Type B pancreatic cell (in vitro differentiated cells): ENCODE data around the gene C1orf35. TPM values are rescaled to one million over a fixed set of nuclear protein-coding genes. Genes with fewer than 3 reads are reported as not detected.
A peak's percentile ranks its signal among the peaks of the same experiment; 100 is the strongest.

Source experiments
- DNase-seq: peaks from one replicate; pipeline ENCODE4 v3.0.0; 2021; ENCODE audit warnings: mixed read lengths; ENCODE audit not compliant: unreplicated experiment; ENCODE audit errors: extremely low spot score
- H3K27ac Mint-ChIP-seq: 2 replicates; pipeline ENCODE4 v1.8.0; 2021; ENCODE audit warnings: mild to moderate bottlenecking, mixed read lengths
- H3K27me3 Mint-ChIP-seq: 2 replicates; pipeline ENCODE4 v1.8.0; 2021; ENCODE audit warnings: mixed read lengths
- H3K36me3 Mint-ChIP-seq: 2 replicates; pipeline ENCODE4 v1.8.0; 2021; ENCODE audit warnings: mixed read lengths
- H3K4me1 Mint-ChIP-seq: one replicate; pipeline ENCODE4 v1.8.0; 2021; ENCODE audit warnings: mixed read lengths; ENCODE audit not compliant: unreplicated experiment
- H3K4me3 Mint-ChIP-seq: 2 replicates; pipeline ENCODE4 v1.8.0; 2021; ENCODE audit warnings: mild to moderate bottlenecking, mixed read lengths
- H3K9me3 Mint-ChIP-seq: 2 replicates; pipeline ENCODE4 v1.8.0; 2021; ENCODE audit warnings: mixed read lengths
- total RNA-seq: library from RNA; stranded (reverse); gene quantifications from 2 replicates; pipeline ENCODE4 v1.2.1, GENCODE V29; 2021; ENCODE audit warnings: low replicate concordance
- TF ChIP-seq, protein P1 (sequence below): fragments of 200-600 bp; sonication (generic); conservative IDR thresholded peaks from 2 replicates; pipeline ENCODE4 v1.5.0; 2021; ENCODE audit warnings: antibody characterized with exemption, mild to moderate bottlenecking

C1orf35 gene
- total RNA-seq, 1 donor from 2014 or later = 23.3 TPM

- H3K4me3 Mint-ChIP-seq = no peak overlapping the region
- no peak for DNase-seq
- TF ChIP-seq, protein P1, sequence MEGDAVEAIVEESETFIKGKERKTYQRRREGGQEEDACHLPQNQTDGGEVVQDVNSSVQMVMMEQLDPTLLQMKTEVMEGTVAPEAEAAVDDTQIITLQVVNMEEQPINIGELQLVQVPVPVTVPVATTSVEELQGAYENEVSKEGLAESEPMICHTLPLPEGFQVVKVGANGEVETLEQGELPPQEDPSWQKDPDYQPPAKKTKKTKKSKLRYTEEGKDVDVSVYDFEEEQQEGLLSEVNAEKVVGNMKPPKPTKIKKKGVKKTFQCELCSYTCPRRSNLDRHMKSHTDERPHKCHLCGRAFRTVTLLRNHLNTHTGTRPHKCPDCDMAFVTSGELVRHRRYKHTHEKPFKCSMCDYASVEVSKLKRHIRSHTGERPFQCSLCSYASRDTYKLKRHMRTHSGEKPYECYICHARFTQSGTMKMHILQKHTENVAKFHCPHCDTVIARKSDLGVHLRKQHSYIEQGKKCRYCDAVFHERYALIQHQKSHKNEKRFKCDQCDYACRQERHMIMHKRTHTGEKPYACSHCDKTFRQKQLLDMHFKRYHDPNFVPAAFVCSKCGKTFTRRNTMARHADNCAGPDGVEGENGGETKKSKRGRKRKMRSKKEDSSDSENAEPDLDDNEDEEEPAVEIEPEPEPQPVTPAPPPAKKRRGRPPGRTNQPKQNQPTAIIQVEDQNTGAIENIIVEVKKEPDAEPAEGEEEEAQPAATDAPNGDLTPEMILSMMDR = no peak
- H3K27me3 Mint-ChIP-seq = peaks cover 51% of the 10 kb centered on the region
- no peaks in the 10 kb centered on the region for H3K4me1 Mint-ChIP-seq
- H3K9me3 Mint-ChIP-seq = peaks cover 5% of the 10 kb centered on the region
- no peak overlapping the region for H3K27ac Mint-ChIP-seq
- no peaks in the 10 kb centered on the region for H3K36me3 Mint-ChIP-seq
Measured at GRCh38 chr1:228062085-228062791, 40.9 kb downstream of the C1orf35 start.

DNA sequence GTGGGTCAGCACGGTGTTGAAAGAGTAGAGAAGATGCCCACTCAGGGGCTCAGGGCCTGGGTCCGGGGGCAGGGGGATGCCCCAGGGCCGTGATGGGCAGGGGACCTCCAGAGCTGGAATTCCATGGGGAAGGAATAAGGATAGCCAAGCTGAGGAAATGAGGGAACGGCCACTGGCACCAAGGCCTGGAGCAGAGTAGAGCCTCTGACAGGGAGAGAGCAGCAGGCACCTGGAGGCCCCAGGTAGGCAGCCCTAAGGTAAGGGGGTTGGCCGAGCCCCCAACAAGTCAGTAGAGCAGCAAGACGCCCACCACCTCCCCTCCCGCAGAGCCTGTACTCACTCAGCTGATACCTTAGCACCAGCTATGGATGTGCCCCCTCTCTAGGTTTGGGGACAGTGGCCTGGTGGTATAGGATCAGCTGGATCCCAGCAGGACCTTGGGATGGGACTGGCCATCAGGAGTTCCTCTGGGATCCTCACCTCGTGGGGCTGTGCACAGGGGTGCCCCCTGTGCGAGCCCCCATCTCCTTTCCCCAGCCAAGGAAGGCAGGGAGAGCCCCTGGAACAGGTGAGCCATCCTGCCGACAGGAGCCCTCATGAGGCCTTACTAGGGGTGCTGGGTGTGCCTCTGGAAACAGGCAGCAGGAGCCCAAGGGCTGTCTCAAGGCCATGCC lies 41.6 kb downstream of the C1orf35 start:
- peaks cover 5% of the 10 kb centered on the region for H3K9me3 Mint-ChIP-seq
- peak overlapping the region; percentile 27 for H3K27ac Mint-ChIP-seq
- H3K27me3 Mint-ChIP-seq = peaks cover 51% of the 10 kb centered on the region
- H3K4me1 Mint-ChIP-seq = no peaks in the 10 kb centered on the region
- TF ChIP-seq, protein P1 = no peak
- DNase-seq = no peak
- no peaks in the 10 kb centered on the region for H3K36me3 Mint-ChIP-seq
- peak overlapping the region; percentile 62 for H3K4me3 Mint-ChIP-seq

DNA sequence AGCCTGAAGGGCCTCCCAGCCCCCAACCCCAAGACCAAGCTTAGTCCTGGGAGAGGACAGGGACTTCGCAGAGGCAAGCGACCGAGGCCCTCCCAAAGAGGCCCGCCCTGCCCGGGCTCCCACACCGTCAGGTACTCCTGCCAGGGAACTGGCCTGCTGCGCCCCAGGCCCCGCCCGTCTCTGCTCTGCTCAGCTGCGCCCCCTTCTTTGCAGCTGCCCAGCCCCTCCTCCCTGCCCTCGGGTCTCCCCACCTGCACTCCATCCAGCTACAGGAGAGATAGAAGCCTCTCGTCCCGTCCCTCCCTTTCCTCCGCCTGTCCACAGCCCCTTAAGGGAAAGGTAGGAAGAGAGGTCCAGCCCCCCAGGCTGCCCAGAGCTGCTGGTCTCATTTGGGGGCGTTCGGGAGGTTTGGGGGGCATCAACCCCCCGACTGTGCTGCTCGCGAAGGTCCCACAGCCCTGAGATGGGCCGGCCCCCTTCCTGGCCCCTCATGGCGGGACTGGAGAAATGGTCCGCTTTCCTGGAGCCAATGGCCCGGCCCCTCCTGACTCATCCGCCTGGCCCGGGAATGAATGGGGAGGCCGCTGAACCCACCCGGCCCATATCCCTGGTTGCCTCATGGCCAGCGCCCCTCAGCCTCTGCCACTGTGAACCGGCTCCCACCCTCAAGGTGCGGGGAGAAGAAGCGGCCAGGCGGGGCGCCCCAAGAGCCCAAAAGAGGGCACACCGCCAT lies 42.5 kb downstream of the C1orf35 start:
- no peak for DNase-seq
- H3K27me3 Mint-ChIP-seq = peaks cover 57% of the 10 kb centered on the region
- H3K4me1 Mint-ChIP-seq = no peaks in the 10 kb centered on the region
- H3K36me3 Mint-ChIP-seq = no peaks in the 10 kb centered on the region
- TF ChIP-seq, protein P1 = no peak
- H3K9me3 Mint-ChIP-seq = peaks cover 5% of the 10 kb centered on the region
- peak overlapping the region; percentile 81 for H3K4me3 Mint-ChIP-seq
- H3K27ac Mint-ChIP-seq = peak overlapping the region; percentile 27

DNA sequence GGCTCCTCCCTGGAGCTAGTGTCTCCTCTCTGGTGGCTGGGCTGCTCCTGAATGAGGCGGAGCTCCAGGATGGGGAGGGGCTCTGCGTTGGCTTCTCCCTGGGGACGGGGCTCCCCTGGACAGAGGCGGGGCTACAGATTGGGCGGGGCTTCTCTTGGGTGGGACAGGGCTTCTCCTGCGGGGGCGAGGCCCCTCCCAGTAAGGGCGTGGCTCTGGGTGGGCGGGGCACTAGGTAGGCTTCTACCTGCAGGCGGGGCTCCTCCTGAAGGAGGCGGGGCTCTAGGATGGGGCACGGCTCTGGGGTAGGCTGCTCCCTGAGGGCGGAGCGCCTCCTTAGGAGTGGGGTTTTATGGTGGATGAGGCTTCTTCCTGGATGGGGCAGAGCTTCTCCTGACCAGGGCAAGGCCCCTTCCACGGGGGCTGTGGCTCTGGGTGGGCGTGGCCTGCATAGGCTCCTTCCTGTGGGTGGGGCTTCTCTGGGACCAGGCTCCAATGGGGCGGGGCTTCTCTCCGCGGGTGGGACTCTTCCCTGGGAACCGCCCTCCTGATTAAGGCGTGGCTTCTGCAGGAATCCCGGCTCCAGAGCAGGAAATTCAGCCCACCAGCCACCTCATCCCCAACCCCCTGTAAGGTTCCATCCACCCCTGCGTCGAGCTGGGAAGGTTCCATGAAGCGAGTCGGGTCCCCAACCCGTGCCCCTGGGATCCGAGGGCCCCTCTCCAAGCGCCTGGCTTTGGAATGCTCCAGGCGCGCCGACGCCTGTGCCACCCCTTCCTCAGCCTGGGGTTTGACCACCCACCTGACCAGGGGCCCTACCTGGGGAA lies 43.3 kb downstream of the C1orf35 start:
- H3K36me3 Mint-ChIP-seq = no peaks in the 10 kb centered on the region
- no peaks in the 10 kb centered on the region for H3K4me1 Mint-ChIP-seq
- peaks cover 59% of the 10 kb centered on the region for H3K27me3 Mint-ChIP-seq
- TF ChIP-seq, protein P1 = no peak
- peak overlapping the region; percentile 81 for H3K4me3 Mint-ChIP-seq
- peak; percentile 85 for DNase-seq
- H3K9me3 Mint-ChIP-seq = peaks cover 5% of the 10 kb centered on the region
- H3K27ac Mint-ChIP-seq = peak overlapping the region; percentile 43

DNA sequence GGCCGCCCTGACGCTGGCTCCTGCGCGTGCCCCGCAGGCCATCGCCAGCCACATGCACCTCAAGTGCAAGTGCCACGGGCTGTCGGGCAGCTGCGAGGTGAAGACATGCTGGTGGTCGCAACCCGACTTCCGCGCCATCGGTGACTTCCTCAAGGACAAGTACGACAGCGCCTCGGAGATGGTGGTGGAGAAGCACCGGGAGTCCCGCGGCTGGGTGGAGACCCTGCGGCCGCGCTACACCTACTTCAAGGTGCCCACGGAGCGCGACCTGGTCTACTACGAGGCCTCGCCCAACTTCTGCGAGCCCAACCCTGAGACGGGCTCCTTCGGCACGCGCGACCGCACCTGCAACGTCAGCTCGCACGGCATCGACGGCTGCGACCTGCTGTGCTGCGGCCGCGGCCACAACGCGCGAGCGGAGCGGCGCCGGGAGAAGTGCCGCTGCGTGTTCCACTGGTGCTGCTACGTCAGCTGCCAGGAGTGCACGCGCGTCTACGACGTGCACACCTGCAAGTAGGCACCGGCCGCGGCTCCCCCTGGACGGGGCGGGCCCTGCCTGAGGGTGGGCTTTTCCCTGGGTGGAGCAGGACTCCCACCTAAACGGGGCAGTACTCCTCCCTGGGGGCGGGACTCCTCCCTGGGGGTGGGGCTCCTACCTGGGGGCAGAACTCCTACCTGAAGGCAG lies 44.0 kb downstream of the C1orf35 start:
- Mint-ChIP-seq H3K9me3 (peaks cover 5% of the 10 kb centered on the region), H3K27ac (no peak overlapping the region), H3K4me3 (peak overlapping the region; percentile 81), H3K27me3 (peaks cover 62% of the 10 kb centered on the region), H3K4me1 (no peaks in the 10 kb centered on the region), H3K36me3 (no peaks in the 10 kb centered on the region)
- TF ChIP-seq, protein P1 = no peak
- no peak for DNase-seq
